Left lung (tissue), 10 donors: ENCODE results near the gene KIAA1755. TPM values are rescaled to one million over a fixed set of nuclear protein-coding genes. Genes with fewer than 3 reads are reported as not detected.
A peak's percentile ranks its signal among the peaks of the same experiment; 100 is the strongest.
"Not testable (repeated sequence)": the region's sequence is repeated elsewhere in the genome, so short reads cannot be mapped to it uniquely, and the experiment has no call there.

ENCODE experiments used
- ATAC-seq: fragments of 200-7000 bp; cut with Tn5 transposase; one replicate; pipeline ENCODE4 v1.9.1; 2020; ENCODE audit warnings: moderate library complexity
- DNase-seq, 4 donors: peaks; one replicate each; pipeline ENCODE4 v3.0.0-alpha.2; 2013 to 2020
- H3K27ac ChIP-seq, 2 donors: fragments of 200-600 bp; sonication (generic) in 1 of 2; one replicate each; pipeline versions ENCODE4 v1.5.0 to v1.8.0; 2020 to 2021
- H3K27me3 ChIP-seq, 2 donors: fragments of 200-600 bp; sonication (generic) in 1 of 2; one replicate each; pipeline versions ENCODE4 v1.5.0 to v1.8.0; 2020 to 2021
- H3K36me3 ChIP-seq, 2 donors: fragments of 200-600 bp; sonication (generic) in 1 of 2; one replicate each; pipeline versions ENCODE4 v1.5.0 to v1.8.0; 2020 to 2021
- H3K4me1 ChIP-seq, 2 donors: fragments of 200-600 bp; one replicate each; pipeline ENCODE4 v1.8.0; 2021
- H3K4me3 ChIP-seq, 2 donors: fragments of 200-600 bp; sonication (generic) in 1 of 2; one replicate each; pipeline versions ENCODE4 v1.5.0 to v1.8.0; 2020 to 2021; ENCODE audit warnings: mild to moderate bottlenecking in 1 of 2
- H3K9me3 ChIP-seq, 2 donors: fragments of 200-600 bp; sonication (generic) in 1 of 2; one replicate each; pipeline versions ENCODE4 v1.5.0 to v1.8.0; 2020 to 2021
- CTCF ChIP-seq, 2 donors: fragments of 200-600 bp; sonication (generic) in 1 of 2; IDR thresholded peaks; one replicate each; pipeline versions ENCODE4 v1.5.0 to v1.8.0; 2021; ENCODE audit warnings: antibody characterized with exemption in 2 of 2
- intact Hi-C, 2 donors: fragments of 100-400 bp; cut with DNase I; formaldehyde crosslinking; loops; one replicate each; pipeline versions ENCODE4 v1.11.2 to v1.14.2; 2022
- polyA plus RNA-seq, 6 donors: library from polyadenylated mRNA; unstranded; fragments of 120-200 nt; gene quantifications; one replicate each; pipeline ENCODE4 v1.2.1, GENCODE V29; 2013; ENCODE audit not compliant: insufficient read length in 6 of 6
- total RNA-seq, 2 donors: library from RNA; stranded (reverse); fragmentation: NEBNext Ultra II Directional; extraction: Animal tissue kit (Norgen Biotek cat#: 25700); gene quantifications; one replicate each; pipeline ENCODE4 v1.2.1, GENCODE V29; 2021
- donor health status: DM: no; HTN: yes; CAD: no.
- donor health status: DM: no; HTN: no; CAD: no.

Gene KIAA1755
- total and polyA plus RNA-seq, 8 donors: 2.6 to 6.4 (median 3.1) TPM

- Histone ChIP-seq H3K36me3 (no peaks in the 10 kb centered on the region), H3K9me3 (no peaks in the 10 kb centered on the region), H3K4me1 (peaks cover 0 to 64% of the 10 kb centered on the region in 2 donors), H3K4me3 (no peak overlapping the region), H3K27ac (peak overlapping the region in 1 of 2 donors; percentile 42), H3K27me3 (peaks cover 0 to 42% of the 10 kb centered on the region in 2 donors)
- ATAC-seq: no peak
- intact Hi-C loops: no loop called here
- no peak for TF ChIP-seq CTCF (IDR thresholded peaks at IDR 0.05)
- DNase-seq: no peak
Measured at GRCh38 chr20:38291966-38292365, 31.4 kb upstream of the KIAA1755 start.

GRCh38 chr20:38290829-38291814 lies 30.6 kb upstream of the KIAA1755 start:
- intact Hi-C loops: no loop called here
- DNase-seq (peak in 1 of 4 donors; percentile 26), ATAC-seq (peak; percentile 60)
- peak in 1 of 2 donors; percentile 14 for TF ChIP-seq CTCF (IDR thresholded peaks at IDR 0.05)
- Histone ChIP-seq H3K4me3 (no peak overlapping the region), H3K4me1 (peaks cover 0 to 59% of the 10 kb centered on the region in 2 donors), H3K27ac (peak overlapping the region in 1 of 2 donors; percentile 42), H3K27me3 (peaks cover 0 to 48% of the 10 kb centered on the region in 2 donors), H3K36me3 (no peaks in the 10 kb centered on the region), H3K9me3 (no peaks in the 10 kb centered on the region)

- H3K36me3 ChIP-seq: no peaks in the 10 kb centered on the region
- ATAC-seq: no peak
- no peak for TF ChIP-seq CTCF (IDR thresholded peaks at IDR 0.05)
- intact Hi-C loops: no loop called here
- H3K4me3 ChIP-seq: no peak overlapping the region
- H3K27me3 ChIP-seq: peaks cover 0 to 28% of the 10 kb centered on the region in 2 donors
- no peak for DNase-seq
- H3K27ac ChIP-seq: no peak overlapping the region
- no peaks in the 10 kb centered on the region for H3K9me3 ChIP-seq
- H3K4me1 ChIP-seq: peaks cover 0 to 25% of the 10 kb centered on the region in 2 donors
Measured at GRCh38 chr20:38286586-38287531, 26.3 kb upstream of the KIAA1755 start.

- TF ChIP-seq CTCF (IDR thresholded peaks at IDR 0.05): no peak
- no peak overlapping the region for H3K27ac ChIP-seq
- no peak for ATAC-seq
Measured at GRCh38 chr20:38284893-38285444, 24.4 kb upstream of the KIAA1755 start.

GRCh38 chr20:38284066-38284650 lies 23.6 kb upstream of the KIAA1755 start:
- H3K4me1 ChIP-seq: peaks cover 0 to 12% of the 10 kb centered on the region in 2 donors
- H3K27ac ChIP-seq, H3K4me3 ChIP-seq, DNase-seq, intact Hi-C loops, H3K9me3 ChIP-seq, H3K36me3 ChIP-seq, ATAC-seq: not testable (repeated sequence)
- peaks cover 0 to 13% of the 10 kb centered on the region in 2 donors for H3K27me3 ChIP-seq

More at GRCh38 chr20:38284893-38285444, 24.4 kb upstream of the KIAA1755 start:
- Histone ChIP-seq H3K36me3 (no peaks in the 10 kb centered on the region), H3K27me3 (peaks cover 0 to 13% of the 10 kb centered on the region in 2 donors), H3K4me1 (peaks cover 0 to 12% of the 10 kb centered on the region in 2 donors), H3K9me3 (no peaks in the 10 kb centered on the region), H3K4me3 (no peak overlapping the region)
- no peak for DNase-seq
- intact Hi-C loops: no loop called here
